GM21360 (cell line): ENCODE results near the gene ADH6.
A peak's percentile ranks its signal among the peaks of the same experiment; 100 is the strongest.
"Not testable (repeated sequence)": the region's sequence is repeated elsewhere in the genome, so short reads cannot be mapped to it uniquely, and the experiment has no call there.

Source experiments
- ATAC-seq: cut with Tn5 transposase; IDR thresholded peaks from one replicate; pipeline ENCODE4 v1.9.1; 2021; ENCODE audit warnings: mild to moderate bottlenecking, moderate library complexity; ENCODE audit not compliant: unreplicated experiment

The ADH6 gene

DNA sequence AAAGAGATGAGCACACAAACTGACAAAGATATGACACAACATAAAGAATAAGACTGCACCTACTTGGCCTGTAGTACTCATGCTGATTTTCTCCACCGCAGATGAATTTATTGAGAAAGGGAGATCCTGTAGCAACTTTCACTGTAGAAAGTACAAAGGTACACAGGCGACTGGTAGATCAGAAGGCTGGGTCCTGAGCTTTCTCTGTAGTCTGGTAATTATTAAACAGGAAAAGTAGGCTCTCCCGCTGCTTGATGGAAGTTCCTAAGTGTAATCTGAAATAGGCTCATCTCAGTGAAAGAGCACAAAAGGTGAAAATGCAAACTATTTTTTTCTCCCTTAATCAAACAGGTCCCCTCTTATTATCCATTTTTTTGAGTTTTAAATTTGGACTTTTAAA is at the start of gene ADH6:
Gene ADH6 (minus strand): TSS at position 175 of the 400 bp plus-strand sequence. CDS start 94 bp downstream, at position 81.
- ATAC-seq: no peak

DNA sequence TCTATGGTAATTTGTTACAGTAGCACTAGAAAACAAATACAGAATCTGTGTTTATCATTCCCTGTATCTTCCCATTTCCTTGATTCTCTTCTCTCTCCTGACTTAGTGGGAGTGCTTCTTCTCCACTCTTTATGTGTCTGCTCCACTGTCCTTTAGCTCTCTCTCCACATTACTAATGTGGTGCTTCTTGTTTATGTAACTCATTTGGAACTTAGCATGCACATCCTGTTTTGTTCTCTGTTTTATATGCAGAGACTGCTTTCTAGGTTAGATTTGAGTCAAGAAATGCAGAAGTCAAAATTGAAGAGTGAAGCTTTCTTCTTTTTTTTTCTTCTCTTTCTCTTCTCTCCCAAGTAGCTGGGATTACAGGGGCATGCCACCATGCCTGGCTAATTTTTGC is 45.9 kb upstream of the ADH6 start:
- ATAC-seq: no peak

DNA sequence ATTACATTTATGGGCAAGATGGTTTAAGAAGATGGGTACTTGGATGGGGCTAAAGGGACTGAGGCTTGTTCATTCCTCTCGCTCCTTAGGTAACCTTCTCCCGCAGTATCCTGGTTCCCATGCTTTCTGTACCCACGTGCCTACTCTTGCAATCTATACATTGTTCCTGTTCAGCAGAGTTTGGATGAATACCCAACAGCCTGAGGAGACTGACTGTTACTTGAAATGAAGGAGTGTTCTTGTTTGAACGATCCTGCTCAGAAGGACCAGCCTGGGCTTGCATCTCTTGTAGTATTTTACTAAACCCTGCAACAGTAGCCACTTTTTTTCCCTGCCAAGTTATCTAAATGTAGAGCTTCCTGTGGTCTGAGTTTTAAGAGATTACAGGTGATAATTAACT is 33.7 kb upstream of the ADH6 start:
- ATAC-seq: no peak

DNA sequence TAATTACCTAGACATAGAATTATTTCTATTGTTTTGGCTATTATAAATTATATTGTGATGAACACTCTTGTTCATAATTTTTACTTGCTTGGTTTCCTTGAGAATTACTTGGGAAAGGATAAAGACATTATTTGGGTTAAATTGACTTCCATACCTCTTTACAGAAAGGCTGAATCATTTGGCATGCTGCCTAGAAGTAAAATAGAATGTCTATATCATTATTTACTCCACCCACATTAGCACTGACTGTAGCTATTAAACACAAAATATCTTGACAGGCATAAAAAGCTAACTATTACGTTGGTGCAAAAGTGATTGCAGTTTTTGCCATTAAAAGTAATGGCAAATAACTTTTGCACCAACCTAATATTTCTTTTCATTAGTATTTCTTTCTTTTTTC is 29.7 kb upstream of the ADH6 start:
- ATAC-seq: no peak

DNA sequence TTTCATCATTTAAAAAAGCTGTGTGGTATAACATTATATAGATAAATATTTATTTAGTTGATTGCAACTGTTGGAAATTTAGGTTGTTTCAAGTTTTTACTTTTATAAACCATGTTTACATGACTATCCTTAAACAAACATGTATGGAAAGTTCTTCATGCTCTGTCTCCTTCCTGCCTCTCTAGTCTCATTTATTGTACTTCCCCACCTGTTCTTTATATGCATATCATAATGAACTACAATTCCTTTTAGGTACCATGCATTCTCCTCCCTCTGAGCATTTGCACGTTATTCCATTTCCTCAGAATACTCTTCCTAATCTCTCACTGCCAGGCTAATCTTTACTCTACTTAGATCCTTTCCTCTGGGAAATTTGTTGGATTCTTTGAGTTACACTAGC is 16.9 kb upstream of the ADH6 start:
- ATAC-seq: no peak

- ATAC-seq: no peak
Measured at GRCh38 chr4:99234331-99235010, 15.4 kb upstream of the ADH6 start.

DNA sequence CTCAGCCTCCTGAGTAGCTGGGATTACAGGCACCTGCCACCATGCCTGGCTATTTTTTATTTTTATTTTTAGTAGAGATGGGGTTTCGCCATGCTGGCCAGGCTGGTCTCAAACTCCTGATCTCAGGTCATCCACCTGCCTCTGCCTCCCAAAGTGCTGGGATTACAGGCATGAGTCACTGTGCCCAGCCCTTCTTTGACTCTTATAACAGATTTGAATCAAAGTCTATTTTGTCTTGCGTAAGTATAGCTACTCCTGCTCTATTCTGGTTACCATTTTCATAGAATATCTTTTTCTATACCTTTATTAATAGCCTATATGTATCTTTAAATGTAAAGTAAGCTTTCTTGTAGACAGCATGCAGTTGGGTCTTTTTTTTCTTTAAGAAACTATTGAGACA is 14.4 kb upstream of the ADH6 start:
- not testable (repeated sequence) for ATAC-seq

- ATAC-seq: not testable (repeated sequence)
Measured at GRCh38 chr4:99228706-99229105, 9.7 kb upstream of the ADH6 start.

GRCh38 chr4:99227646-99228045 is 8.6 kb upstream of the ADH6 start:
- not testable (repeated sequence) for ATAC-seq

DNA sequence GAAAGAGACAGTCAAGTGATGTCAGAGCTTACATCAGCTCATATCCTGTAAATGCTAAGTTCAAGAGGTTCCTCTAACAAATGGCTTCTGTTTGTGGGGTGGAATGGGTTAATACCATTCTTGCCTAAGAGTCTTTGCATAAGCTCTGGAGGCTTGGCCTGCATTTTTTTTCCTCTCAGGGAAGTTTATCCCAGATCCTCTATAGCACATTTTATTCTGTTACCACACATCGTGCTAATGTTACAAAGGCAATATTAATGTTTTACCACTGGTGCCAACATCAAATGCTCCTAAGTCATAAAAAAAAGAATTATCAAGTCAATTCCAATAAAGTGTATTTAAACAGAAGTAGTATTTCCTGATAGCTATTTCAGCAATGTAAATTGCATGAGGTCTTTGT is 2.9 kb upstream of the ADH6 start:
- no peak for ATAC-seq

DNA sequence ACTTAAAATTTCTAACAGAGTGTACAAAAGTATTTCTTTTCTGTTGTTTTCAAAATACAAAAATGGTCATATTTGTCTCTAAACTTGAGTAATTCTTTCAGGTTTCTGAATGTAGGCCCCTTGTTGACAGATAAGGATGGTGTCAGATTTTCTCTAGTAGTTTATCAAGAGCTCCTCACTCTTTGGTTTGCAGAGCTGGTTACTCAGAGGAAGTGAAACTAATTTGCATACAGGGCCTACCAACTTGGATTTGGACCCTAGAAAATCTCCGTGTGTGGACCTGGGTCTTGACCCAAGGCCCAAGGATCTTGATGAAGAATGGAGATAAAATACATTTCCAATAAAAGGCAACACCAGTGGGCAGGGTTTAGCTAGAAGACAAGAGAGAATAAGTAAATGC is 433 bp upstream of the ADH6 start:
- ATAC-seq: peak; percentile 60

DNA sequence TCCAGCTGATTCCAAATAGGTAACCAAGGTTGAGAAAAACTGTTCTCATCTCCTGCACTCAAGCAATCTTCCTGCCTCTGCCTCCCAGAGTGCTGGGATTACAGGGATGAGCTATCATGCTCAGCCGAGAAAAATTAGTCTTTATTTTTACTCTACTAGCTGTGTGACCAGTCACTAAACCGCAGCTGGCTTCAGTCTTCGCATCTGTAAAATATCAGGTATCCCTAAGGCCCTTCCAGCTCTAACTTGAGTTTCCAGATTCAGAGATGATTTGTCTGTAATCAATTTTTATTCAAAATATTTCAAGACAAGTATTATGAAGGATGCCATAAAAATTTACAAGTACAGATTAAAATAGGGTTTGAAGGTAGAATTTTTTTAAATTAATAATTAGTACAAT is 3.5 kb downstream of the ADH6 start:
- no peak for ATAC-seq

- no peak for ATAC-seq
Measured at GRCh38 chr4:99210789-99211188, 8.3 kb downstream of the ADH6 start.

DNA sequence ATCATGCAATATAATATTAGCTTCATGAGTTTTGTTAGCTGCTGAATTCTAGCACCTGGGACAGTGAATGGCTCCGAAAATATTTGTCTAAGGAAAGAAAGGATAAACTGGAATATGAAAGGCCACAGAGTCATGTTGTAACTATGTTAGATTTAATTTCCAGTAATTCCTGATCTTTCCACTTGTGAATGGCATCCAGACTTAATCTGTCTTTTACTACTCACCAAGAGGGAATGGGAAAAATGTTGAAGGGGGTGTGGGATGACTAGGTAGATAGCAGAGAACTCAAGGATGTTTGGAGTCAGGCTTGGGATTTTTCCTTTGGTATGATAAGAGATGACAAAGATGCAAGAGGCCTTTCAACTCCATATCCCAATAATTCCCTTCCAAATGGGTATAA is 9.4 kb downstream of the ADH6 start:
- no peak for ATAC-seq

GRCh38 chr4:99208719-99209075 is 10.3 kb downstream of the ADH6 start:
- ATAC-seq: no peak

DNA sequence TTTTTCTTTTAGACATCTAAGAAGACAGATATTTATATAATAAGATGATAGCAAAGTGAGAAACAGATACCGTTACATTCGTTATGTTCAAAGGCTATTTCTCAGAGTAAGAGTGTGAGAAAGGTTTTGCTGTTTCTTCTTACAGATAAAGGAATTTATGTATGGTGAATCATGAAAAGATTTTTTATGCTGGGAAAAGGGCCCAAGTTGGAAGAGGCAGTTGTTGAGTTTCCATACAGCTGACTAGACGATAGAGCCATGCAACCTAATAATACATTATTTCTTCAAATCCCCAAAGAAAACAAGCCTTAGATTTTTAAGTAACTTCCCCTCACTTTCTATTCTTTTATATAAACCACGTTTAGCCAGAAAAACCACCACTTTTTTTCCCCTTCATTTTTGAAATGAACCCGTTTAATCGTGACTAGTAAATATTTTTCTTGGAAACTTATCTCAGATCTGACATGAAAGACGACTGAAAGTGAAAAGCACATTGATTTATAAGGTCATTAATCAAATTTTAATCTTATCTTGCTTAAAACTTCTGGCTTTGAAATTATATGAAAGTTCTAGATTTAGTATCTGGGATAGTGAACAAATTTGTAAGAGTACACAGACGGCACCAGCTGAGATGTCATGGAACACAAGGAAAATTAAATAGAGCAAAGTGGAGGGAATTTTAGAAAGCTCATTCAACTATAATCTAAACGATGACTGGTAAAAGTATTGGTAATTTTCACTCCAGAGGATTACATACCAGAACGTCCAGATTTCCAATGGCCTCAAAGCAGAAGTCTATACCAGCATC is 10.9 kb downstream of the ADH6 start:
- no peak for ATAC-seq

GRCh38 chr4:99207069-99207743 is 11.8 kb downstream of the ADH6 start:
- ATAC-seq: no peak

DNA sequence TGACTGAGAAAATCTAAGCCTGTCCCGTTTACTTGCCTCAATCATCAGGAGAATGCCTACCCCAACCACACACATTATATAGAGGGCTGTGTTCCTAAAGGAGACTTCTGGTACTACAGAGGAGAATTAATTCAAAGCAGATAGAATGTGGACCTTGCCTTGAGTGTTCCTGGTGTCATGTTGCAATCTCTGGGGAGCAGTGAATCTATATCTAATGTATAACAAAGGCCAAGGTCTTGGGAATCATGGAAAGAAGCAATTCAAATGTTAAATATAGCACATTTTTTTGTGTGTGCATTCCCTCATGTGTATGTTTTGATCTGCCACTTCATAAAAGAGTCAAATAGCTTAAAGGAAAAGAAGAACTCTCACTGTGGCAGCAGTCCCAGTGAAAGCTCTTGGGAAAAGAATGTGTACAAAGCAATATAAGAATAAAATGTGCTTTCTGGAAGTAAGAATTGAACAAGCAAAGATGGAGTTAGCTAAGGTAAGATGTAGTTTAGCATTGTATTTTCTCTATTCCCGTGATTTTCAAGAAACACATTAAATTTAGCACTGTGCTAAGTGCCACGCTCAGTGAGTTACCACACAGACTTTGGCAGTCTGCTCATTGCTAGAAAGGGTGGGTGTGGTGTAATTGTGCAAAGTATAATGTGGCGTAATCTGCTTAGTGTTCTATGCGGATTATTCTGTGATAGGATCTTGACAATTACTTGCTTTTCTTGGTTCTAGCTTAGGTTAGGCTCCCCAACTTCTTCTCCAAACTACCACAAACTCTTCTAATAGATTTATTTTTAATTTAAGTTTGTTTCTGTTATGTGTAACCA is 13.7 kb downstream of the ADH6 start:
- no peak for ATAC-seq

GRCh38 chr4:99202536-99202935 is 16.5 kb downstream of the ADH6 start:
- ATAC-seq: no peak

- no peak for ATAC-seq
Measured at GRCh38 chr4:99202094-99202493, 17.0 kb downstream of the ADH6 start.

- no peak for ATAC-seq
Measured at GRCh38 chr4:99201690-99202089, 17.4 kb downstream of the ADH6 start.
